Measurements from ENCODE around the gene BMPER.

The BMPER gene

GRCh38 chr7:34067005-34067778 lies 161.9 kb downstream of the BMPER start:
- no peak for DNase-seq

DNA sequence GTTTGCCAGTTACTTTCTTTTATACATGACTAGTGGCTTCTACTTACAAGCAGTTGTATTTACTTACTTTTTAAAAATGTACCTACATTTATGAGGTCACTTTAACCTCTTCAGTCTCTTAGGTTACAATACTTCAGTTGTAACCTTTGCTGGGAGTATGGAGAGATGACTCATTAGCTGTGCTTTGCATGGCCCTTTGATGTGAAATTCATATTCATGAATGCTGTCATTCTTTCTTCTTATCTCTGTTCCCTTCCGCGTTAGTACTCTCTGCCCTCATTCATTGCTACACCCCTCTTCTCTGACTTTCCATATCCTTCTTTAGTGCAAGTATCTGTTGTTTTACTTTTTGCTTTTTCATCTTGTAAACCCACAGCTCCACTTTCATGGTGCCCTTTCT lies 164.3 kb downstream of the BMPER start:
- DNase-seq: no peak

GRCh38 chr7:34070511-34071323 lies 165.4 kb downstream of the BMPER start:
- no peak for DNase-seq

DNA sequence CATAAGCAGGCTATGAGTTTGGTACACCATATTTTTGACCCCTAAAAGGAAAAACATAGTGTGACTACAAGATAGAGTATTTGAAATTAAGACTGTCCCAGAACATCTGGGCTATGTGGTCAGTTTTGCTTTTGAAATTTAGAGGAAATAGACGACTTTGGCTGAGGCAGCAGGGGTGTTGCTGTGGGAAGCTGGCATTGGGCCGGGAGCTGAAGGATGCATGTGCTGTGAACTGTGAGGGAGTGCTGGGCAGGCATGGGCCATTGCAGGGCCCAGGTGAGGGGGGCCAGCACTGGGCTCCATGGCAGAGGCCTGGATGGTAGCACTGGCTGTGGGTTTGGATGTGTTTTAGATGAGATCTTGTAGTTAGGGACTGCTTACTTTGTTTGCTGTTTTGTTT lies 168.3 kb downstream of the BMPER start:
- DNase-seq: no peak

- DNase-seq: no peak
Observed at GRCh38 chr7:34074421-34074820, 169.1 kb downstream of the BMPER start.

- no peak for DNase-seq
Observed at GRCh38 chr7:34075523-34076370, 170.4 kb downstream of the BMPER start.

- DNase-seq: no peak
Observed at GRCh38 chr7:34077168-34077567, 171.8 kb downstream of the BMPER start.

- DNase-seq: no peak
Observed at GRCh38 chr7:34078864-34079263, 173.5 kb downstream of the BMPER start.

- DNase-seq: no peak
Observed at GRCh38 chr7:34080513-34080912, 175.2 kb downstream of the BMPER start.

GRCh38 chr7:34081935-34082334 lies 176.6 kb downstream of the BMPER start:
- DNase-seq: no peak

- DNase-seq: no peak
Observed at GRCh38 chr7:34083440-34083839, 178.1 kb downstream of the BMPER start.

DNA sequence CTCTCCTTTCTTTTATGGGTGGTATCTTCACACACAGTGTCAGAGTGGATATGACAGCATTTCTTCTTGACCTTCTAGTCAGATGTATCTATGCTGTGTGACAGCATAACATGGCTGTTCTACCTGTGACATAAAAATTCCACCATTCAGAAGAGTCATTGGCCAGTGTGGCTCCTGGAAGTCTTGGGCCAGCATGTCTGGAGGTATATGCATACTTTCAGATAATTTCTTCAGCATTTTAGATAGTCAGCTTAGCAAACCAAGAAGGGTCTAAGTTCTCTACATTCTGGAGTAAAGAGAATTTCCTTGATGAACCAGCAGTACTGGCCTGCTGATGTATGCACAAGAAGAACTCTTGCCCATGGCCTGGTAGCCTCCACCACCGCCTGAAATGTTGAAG lies 179.3 kb downstream of the BMPER start:
- no peak for DNase-seq

GRCh38 chr7:34086064-34086463 lies 180.7 kb downstream of the BMPER start:
- no peak for DNase-seq

- no peak for DNase-seq
Observed at GRCh38 chr7:34086981-34087380, 181.6 kb downstream of the BMPER start.

- no peak for DNase-seq
Observed at GRCh38 chr7:34087892-34088891, 182.9 kb downstream of the BMPER start.

DNA sequence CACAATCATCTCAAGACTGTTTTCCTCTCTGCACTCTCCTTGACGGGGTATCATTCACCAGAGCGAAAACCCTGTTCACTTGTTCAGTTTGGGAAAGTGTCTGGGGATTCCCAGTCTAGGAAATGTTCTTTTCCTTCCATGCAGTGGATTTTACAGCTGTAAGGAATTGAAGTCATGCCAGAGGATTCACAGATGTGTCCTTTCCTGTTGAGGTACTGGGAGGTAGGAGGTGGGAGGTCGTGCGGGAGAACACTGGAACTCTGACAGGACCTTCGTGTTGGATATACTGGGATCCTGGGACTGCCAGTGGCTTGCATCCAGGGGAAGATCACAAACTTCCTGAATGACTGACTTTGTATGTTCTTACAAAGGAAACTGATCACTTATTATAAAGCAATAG lies 185.5 kb downstream of the BMPER start:
- DNase-seq: no peak

GRCh38 chr7:34091321-34091917 lies 186.1 kb downstream of the BMPER start:
- no peak for DNase-seq

GRCh38 chr7:34093276-34093675 lies 187.9 kb downstream of the BMPER start:
- no peak for DNase-seq

GRCh38 chr7:34096198-34096651 lies 190.9 kb downstream of the BMPER start:
- DNase-seq: no peak

DNA sequence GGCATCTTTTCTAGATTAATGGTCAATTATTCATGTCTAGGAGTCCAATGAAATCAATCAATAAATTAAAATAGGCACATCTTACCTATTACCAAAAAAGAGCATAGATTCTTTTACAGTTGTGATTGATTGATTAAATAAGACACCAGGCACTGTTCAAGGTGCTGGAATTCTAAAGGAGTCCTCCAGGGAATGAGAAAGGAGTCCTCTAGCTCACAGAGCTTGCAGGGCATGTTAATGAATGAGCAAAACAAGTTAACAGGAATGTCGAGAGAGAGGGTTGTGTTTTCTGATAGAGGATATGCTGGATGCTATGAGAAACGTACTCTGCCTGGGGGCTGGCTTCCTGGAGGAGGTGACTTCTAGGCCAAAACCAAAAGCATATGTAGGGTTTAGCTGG lies 191.4 kb downstream of the BMPER start:
- DNase-seq: no peak

DNA sequence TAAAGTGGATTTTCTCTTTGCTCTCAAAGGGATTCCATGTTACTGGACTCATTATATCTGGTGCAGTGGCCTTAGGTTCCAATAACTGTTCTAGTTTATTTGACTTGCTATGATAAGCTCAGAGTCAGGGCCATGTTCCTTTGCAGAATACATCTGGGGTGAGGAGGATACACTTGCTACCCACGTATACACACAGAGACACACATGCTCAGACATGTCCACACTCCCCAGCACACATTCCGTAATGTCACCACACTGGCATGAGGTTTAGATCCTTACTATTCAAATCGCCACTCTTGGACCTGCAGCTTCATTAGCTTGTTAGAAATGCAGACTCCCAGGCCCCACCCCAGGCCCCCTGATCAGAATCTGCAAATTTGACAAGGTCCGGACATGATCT lies 195.3 kb downstream of the BMPER start:
- no peak for DNase-seq

DNA sequence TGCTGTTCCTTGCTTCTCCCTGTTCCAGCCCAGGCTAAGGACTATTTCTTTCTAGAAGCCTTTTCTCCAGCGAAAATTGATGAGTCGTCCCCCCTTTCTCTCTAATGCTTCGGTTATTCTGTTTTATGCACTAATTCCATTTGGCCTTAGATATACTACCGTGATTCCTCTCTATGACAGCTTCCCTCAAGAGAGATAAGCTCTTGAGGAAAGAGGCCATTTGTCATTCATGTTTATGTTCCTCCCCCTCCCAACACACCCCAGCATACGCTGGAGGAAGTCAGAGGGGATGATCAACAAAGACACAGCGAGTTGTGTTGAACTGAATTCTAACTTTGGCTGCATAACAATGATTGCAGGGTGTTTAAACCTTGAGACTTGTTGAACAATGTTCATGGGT lies 198.8 kb downstream of the BMPER start:
- DNase-seq: no peak
